Bone marrow (tissue), 2 donors: Measurements from ENCODE around the gene PBXIP1.

Source experiments
- DNase-seq, 2 donors: peaks; one replicate each; lab custom pipeline; 2025; lab: John Stamatoyannopoulos, UW

Gene PBXIP1

DNA sequence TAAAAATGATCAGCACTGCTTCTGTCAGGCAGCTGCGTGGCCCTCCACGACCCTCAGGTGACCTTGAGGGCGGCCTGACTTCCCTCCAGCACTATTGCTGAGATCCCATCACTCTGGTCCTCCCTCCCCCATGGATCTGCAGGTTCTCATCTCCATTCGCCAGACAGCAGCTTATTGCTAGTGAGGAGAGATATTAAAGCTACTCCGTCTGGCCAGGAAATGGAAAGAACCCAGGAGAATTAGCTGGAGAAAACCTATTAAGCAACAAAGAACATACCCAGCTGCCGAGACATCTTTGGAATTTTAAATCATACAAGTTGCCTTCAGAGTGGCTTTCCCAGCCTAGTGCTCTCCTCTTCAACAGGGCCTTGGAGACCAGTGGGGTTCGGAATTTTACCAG, 60.1 kb downstream of the PBXIP1 start:
- DNase-seq, result no peak
